Activated T-helper 17 cell treated with anti-CD3 and anti-CD28 coated beads, Interleukin-2, amount 50 U/mL, for 72 hours (primary cell): ENCODE measurements around the gene ALG2. TPM values are rescaled to one million over a fixed set of nuclear protein-coding genes. Genes with fewer than 3 reads are reported as not detected.

ENCODE experiments used
- ATAC-seq: fragments of 150-1000 bp; cut with Tn5 transposase; replicated peaks from 2 replicates; pipeline ENCODE4 v1.10.0; 2021; ENCODE audit warnings: mild to moderate bottlenecking, moderate library complexity
- H3K27ac Mint-ChIP-seq: one replicate; pipeline ENCODE4 v1.8.0; 2022; ENCODE audit warnings: mixed read lengths
- H3K27me3 Mint-ChIP-seq: one replicate; pipeline ENCODE4 v1.8.0; 2022; ENCODE audit warnings: mixed read lengths
- H3K36me3 Mint-ChIP-seq: one replicate; pipeline ENCODE4 v1.8.0; 2022; ENCODE audit warnings: low read depth, mild to moderate bottlenecking, mixed read lengths
- H3K4me1 Mint-ChIP-seq: one replicate; pipeline ENCODE4 v1.8.0; 2022; ENCODE audit warnings: mixed read lengths
- H3K4me3 Mint-ChIP-seq: one replicate; pipeline ENCODE4 v1.8.0; 2022; ENCODE audit warnings: mild to moderate bottlenecking, mixed read lengths
- H3K9me3 Mint-ChIP-seq: one replicate; pipeline ENCODE4 v1.8.0; 2022; ENCODE audit warnings: mixed read lengths
- total RNA-seq, 2 donors: library from RNA; stranded (reverse); gene quantifications; one replicate each; pipeline ENCODE4 v1.2.3, GENCODE V29; 2022

Gene ALG2
- total RNA-seq, 2 donors from 2014 or later, result 26.5 to 28.3 TPM

DNA sequence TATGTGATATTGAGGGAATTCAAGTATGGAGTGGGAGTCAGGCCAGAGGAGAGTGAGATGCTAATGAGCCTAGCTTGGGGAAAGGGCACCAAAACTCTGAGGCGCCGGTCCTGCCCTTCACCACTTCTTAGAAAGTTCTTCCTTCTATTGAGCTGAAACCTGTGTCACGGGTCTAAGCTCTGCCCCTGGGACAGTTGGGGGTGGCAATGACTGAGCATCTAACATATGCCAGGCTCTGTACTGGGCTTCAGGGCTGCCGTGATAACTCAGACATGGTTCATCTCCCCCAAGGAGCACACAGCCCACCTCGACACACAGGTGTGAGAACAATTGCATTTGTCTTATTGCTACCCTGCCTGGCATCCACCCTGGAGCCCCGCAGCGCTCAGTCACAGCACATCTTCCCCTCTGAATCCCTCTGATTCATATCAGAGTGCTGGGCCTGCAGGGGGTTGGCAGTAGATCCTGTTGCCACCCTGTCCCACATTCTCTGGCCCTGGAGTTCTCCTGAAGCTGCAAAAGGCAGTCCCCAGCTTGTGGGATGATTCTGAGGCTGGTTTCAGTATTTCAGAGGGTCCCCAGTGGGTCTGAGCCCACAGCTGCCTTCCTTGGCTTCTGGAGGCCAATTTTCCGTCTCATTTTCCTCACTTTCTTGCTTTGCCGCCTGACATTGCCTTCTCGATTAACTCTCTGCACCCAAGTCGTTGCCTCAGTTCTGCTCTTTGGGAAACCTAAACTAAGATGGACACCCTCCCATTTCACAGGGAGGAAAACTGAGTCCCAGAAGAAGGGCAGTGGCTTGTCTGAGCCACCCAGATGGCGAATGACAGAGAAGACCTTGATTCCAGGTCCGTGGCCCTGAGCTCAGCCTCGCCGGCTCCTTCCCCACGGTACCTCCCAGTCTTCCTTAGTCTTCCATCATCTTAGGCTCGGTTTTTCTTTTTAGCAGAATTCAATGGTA is 42.5 kb downstream of the ALG2 start:
- Mint-ChIP-seq H3K27me3 (no peaks in the 10 kb centered on the region), H3K27ac (no peak overlapping the region), H3K4me3 (no peak overlapping the region), H3K36me3 (no peaks in the 10 kb centered on the region), H3K9me3 (no peaks in the 10 kb centered on the region), H3K4me1 (peaks cover 25% of the 10 kb centered on the region)
- ATAC-seq, result no peak

DNA sequence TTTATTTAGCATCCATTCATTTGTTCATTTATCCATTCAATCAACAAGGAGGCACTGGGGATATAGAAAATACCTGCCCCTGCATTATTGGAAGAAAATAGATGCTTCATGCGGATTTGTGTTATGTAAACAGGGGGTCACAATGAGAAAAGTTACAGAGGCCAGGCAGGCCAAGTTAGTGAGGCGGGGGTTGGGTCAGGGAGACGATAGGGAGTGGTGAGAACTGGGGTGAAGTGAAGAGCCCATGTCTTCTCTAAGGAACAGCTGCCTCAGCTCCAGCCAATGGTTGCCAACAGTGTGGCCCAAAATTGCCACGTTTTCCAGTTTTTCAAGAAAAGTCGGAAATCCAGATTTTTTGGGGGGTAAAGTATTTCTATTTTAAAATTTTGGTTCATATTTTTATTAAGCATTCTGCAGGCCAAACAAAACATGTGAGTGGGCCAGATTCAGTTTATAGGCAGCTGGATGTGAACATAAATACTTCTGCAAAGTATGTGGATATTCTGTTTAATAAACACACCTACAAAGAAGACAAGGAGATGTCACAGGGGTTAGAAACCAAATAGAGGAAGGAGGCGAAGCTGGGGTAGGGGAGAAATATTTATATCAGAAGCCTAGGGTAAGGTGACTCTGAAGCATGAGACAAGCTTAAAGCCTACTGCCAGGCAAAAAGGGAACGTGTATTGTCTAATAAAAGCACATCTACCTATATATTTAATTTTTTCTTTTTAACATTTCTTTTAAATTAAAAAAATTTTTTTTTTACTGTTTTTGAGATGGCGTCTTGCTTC is 44.0 kb downstream of the ALG2 start:
- no peaks in the 10 kb centered on the region for H3K36me3 Mint-ChIP-seq
- H3K4me1 Mint-ChIP-seq, result peaks cover 25% of the 10 kb centered on the region
- ATAC-seq, result no peak
- H3K4me3 Mint-ChIP-seq, result no peak overlapping the region
- H3K27me3 Mint-ChIP-seq, result no peaks in the 10 kb centered on the region
- no peaks in the 10 kb centered on the region for H3K9me3 Mint-ChIP-seq
- no peak overlapping the region for H3K27ac Mint-ChIP-seq

DNA sequence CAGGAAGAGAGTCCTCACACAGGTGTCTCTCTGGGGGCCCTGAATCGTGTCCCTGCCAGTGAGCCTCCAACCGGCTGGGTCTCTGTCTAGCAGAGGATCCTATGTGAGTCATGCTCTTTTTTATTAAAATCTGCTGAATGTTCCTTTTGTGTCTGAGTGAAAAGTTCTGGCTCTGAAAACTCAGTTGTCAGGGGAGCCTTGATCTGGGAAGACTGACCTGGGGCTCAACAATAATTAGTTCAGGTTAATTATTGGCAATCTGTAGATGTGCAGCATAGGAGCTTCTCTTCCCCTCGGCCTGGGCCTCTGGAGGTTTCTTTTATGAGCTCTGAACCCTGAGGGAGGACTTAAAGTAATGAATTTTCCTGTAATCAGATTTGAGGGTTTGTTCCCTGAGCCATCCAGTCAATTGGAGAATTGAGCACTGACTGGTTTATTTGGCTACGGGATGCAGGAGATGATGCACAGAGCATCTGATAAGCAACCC is 45.2 kb downstream of the ALG2 start:
- H3K27me3 Mint-ChIP-seq, result no peaks in the 10 kb centered on the region
- no peak for ATAC-seq
- no peaks in the 10 kb centered on the region for H3K36me3 Mint-ChIP-seq
- H3K27ac Mint-ChIP-seq, result no peak overlapping the region
- H3K4me3 Mint-ChIP-seq, result no peak overlapping the region
- peaks cover 20% of the 10 kb centered on the region for H3K4me1 Mint-ChIP-seq
- no peaks in the 10 kb centered on the region for H3K9me3 Mint-ChIP-seq

GRCh38 chr9:99173570-99174504 is 47.9 kb downstream of the ALG2 start:
- H3K27ac Mint-ChIP-seq, result no peak overlapping the region
- no peaks in the 10 kb centered on the region for H3K9me3 Mint-ChIP-seq
- H3K4me1 Mint-ChIP-seq, result peaks cover 5% of the 10 kb centered on the region
- H3K4me3 Mint-ChIP-seq, result no peak overlapping the region
- peak; percentile 67 for ATAC-seq
- H3K36me3 Mint-ChIP-seq, result no peaks in the 10 kb centered on the region
- peaks cover 7% of the 10 kb centered on the region for H3K27me3 Mint-ChIP-seq

DNA sequence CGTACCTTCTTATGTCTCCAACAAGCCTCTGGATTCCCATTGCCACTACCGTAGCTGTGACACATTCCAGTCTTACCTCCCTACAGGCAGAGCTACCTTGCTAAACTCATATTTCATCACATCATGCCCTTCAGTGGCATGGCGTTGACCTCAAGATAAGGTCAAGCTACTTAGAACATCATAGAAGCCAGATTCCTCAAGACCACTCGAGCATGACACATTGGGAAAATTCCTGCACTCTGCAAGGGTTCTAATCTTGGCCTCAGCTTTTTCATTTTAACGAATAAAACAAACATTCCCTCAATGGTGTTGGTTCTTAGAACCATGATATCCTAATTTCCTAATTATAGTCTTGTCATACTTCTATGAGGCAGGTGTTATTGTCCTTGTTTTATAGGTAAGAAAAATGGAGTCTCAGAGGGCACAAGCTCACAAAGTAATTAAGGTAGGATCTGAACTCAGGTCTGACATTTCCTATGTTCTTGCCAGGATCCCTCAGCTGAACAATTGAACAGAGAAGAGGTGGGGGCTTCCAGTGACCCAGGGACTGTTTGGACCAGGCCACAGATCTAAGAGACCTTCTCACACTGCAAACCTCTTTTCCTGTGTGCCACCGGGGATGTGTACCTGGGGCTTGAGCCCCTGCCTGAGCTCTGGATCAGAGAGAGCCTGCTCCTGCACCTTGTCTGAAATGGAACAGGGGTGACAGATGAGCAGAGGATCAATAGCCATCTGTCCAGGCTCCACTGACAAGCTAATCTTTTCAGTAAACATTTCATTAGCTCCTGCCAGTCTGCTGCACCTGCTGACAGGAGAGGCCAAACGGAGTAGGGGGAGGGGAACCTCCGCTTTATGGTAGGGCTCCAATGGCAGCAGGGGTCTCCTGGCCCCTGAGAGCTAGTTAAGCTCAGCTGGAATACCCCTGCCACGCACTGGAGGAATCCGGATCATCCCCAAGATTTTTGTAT is 49.3 kb downstream of the ALG2 start:
- H3K27me3 Mint-ChIP-seq, result peaks cover 7% of the 10 kb centered on the region
- H3K27ac Mint-ChIP-seq, result no peak overlapping the region
- peaks cover 5% of the 10 kb centered on the region for H3K4me1 Mint-ChIP-seq
- H3K36me3 Mint-ChIP-seq, result no peaks in the 10 kb centered on the region
- H3K9me3 Mint-ChIP-seq, result no peaks in the 10 kb centered on the region
- ATAC-seq, result no peak
- no peak overlapping the region for H3K4me3 Mint-ChIP-seq

DNA sequence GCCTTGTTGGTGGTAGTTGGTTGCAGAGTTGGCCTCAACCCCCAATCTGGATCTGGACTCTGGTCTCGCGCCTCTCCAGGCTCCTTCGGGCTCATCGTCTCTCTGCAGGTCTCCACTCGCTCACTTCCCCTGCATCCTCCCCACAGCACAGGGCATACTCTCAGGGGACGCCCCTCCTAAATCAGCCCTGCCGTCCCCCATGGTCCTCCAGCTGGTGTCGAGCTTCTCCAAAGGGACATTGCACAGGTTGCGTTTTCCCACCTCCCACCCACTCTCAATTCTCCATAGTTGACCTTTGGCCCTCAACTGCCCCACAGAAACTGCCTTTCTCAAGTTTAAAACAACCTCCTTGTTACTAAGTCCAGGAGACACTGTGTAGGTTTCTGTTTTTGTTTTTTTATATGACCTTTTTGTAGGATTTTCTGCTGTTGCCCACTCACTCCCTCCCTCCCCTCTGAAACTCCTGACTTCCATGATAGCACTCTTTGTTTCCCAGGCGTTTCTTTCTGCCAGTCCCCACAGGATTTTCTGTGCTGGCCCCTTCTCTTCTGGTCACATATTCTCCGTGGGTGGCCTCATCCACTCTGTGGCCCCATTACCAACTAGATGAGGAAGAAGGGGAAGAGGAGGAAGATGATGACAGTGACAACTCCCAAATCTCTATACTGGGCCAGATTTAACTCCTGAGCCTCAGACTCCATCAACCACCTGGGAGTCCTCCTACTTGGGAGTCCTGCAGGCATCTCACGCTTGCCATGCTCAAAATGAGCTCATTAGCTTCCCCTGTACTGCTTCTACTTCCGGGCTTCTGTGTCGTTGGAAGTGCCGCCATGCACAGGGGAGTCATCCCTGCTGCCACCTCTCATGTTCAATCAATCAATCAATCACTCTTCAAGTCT is 50.3 kb downstream of the ALG2 start:
- Mint-ChIP-seq H3K36me3 (no peaks in the 10 kb centered on the region), H3K4me3 (no peak overlapping the region), H3K4me1 (peaks cover 5% of the 10 kb centered on the region)

DNA sequence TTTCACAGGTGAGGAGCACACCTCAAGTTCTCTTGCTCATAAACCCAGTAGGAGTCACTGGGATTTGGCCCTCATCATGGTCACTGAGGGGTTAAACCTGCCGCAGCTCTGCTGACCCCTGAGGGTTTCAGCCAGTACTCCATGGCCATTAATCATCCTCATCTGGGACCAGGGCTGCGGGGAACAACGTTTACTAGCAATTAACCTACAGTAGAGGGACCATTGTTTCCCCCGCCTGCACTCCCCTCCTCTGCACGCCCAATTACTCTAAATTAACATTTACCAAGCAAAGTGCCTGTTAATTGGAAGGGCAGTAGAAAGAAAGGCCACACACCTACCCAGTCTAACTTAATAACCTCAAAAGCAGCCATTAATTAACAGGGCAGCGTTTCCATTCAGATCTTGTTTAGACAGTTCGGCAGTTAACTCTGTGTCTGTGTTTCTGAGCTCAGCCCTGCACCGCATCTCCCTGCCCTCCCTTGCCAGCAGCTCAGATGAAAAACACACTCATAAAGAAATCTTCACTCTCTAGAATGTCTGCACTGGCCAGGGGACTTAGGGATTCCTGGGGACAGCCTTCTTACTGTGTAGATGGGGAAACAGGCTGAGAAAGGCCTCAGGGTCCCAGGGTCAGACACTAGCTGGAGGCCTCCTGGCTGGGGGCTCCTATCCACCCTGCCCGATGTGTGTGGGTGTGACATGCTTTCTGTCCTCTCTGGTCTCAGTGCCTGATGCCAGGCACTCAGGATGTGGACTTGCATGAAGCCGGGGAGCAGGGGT is 51.6 kb downstream of the ALG2 start:
- H3K4me3 Mint-ChIP-seq, result no peak overlapping the region
- no peaks in the 10 kb centered on the region for H3K9me3 Mint-ChIP-seq
- no peaks in the 10 kb centered on the region for H3K36me3 Mint-ChIP-seq
- peaks cover 7% of the 10 kb centered on the region for H3K27me3 Mint-ChIP-seq
- peaks cover 5% of the 10 kb centered on the region for H3K4me1 Mint-ChIP-seq
- H3K27ac Mint-ChIP-seq, result no peak overlapping the region
- no peak for ATAC-seq

More for the DNA sequence above, 50.3 kb downstream of the ALG2 start:
- Mint-ChIP-seq H3K27me3 (peaks cover 7% of the 10 kb centered on the region), H3K9me3 (no peaks in the 10 kb centered on the region), H3K27ac (no peak overlapping the region)
- ATAC-seq, result no peak

DNA sequence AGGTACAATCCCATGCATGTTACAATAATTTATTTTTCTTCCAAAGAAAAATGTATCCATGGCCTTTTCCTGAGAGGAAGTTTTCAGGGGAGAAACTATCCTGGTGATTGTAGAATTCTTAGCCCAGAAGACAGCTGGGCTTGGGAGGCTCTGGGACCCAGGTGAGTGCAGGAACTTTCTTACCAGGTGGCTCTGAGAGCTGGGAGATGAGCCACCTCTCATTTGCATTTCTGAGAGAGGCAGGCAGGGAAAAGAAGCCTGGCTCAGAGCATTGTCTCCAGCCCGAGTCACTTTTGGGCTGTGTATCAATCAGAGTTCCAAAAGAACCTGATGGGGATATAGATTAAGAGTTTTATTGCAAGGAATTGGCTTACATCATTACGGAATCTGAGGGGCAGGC is 52.7 kb downstream of the ALG2 start:
- ATAC-seq, result no peak
- Mint-ChIP-seq H3K9me3 (no peaks in the 10 kb centered on the region), H3K27me3 (peaks cover 7% of the 10 kb centered on the region), H3K4me1 (peaks cover 3% of the 10 kb centered on the region), H3K36me3 (no peaks in the 10 kb centered on the region), H3K27ac (no peak overlapping the region), H3K4me3 (no peak overlapping the region)

- Mint-ChIP-seq H3K4me1 (peaks cover 3% of the 10 kb centered on the region), H3K27me3 (peaks cover 7% of the 10 kb centered on the region), H3K36me3 (no peaks in the 10 kb centered on the region), H3K27ac (no peak overlapping the region), H3K9me3 (no peaks in the 10 kb centered on the region), H3K4me3 (no peak overlapping the region)
- no peak for ATAC-seq
These were observed 54.0 kb downstream of the ALG2 start for GRCh38 chr9:99167694-99168093.

DNA sequence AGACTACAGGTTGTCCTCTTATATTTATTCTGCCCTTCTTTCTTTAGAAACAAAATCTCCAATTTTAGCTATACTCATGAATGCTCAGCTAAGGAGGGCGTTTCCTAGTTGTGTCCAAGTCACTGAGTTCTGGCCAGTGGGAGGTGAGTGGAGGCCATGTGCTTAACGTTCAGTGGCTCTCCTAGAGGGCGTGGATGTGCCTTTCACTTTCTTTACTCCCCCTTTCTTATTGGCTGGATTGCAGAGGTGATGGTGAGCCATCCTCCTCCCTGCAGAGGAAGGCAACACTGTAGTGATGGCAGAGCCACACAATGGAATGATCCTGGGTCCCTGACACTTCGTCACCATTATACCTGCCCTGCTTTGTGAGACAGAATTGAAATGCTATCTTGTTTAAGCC is 54.6 kb downstream of the ALG2 start:
- Mint-ChIP-seq H3K9me3 (no peaks in the 10 kb centered on the region), H3K36me3 (no peaks in the 10 kb centered on the region), H3K27ac (no peak overlapping the region), H3K4me1 (peaks cover 5% of the 10 kb centered on the region), H3K4me3 (no peak overlapping the region), H3K27me3 (peaks cover 7% of the 10 kb centered on the region)
- no peak for ATAC-seq
